Astrocyte (in vitro differentiated cells and primary cell): ENCODE data around the gene BICC1. TPM values are rescaled to one million over a fixed set of nuclear protein-coding genes. Genes with fewer than 3 reads are reported as not detected.

Experiments
- DNase-seq: peaks from one replicate; pipeline ENCODE4 v3.0.0-alpha.2; 2010; ENCODE audit warnings: low read depth
- FAIRE-seq: peaks from 2 replicates; lab custom pipeline; 2011; peaks lifted over from hg19 to GRCh38; lab: Jason Lieb, UNC
- H2AFZ ChIP-seq: 2 replicates; pipeline ENCODE4 v1.6.0; 2012; ENCODE audit warnings: low read depth, low read length, inconsistent platforms
- H3K27ac ChIP-seq: 2 replicates; pipeline ENCODE4 v1.5.1; 2011; ENCODE audit warnings: low read depth, low read length, inconsistent platforms
- H3K27me3 ChIP-seq: 2 replicates; pipeline ENCODE4 v1.6.0; 2011; ENCODE audit warnings: low read length, inconsistent platforms; ENCODE audit not compliant: insufficient read depth
- H3K36me3 ChIP-seq: 2 replicates; pipeline ENCODE4 v1.5.1; 2011; ENCODE audit warnings: low read length, inconsistent platforms; ENCODE audit not compliant: insufficient read depth
- H3K4me1 ChIP-seq: 2 replicates; pipeline ENCODE4 v1.5.1; 2011; ENCODE audit warnings: low read length, inconsistent platforms; ENCODE audit not compliant: insufficient read depth
- H3K4me2 ChIP-seq: 2 replicates; pipeline ENCODE4 v1.6.0; 2012; ENCODE audit warnings: low read length, inconsistent platforms
- H3K4me3 ChIP-seq: 2 replicates; pipeline ENCODE4 v1.5.1; 2011; ENCODE audit warnings: low read depth, mild to moderate bottlenecking, low read length, inconsistent platforms; ENCODE audit not compliant: insufficient read depth
- H3K79me2 ChIP-seq: 2 replicates; pipeline ENCODE4 v1.6.0; 2012; ENCODE audit warnings: mild to moderate bottlenecking, low read length, inconsistent platforms; ENCODE audit not compliant: insufficient read depth
- H3K9ac ChIP-seq: 2 replicates; pipeline ENCODE4 v1.6.0; 2012; ENCODE audit warnings: mild to moderate bottlenecking, low read length, inconsistent platforms
- H3K9me3 ChIP-seq: 2 replicates; pipeline ENCODE4 v1.5.1; 2012; ENCODE audit warnings: low read depth, mild to moderate bottlenecking, low read length, inconsistent platforms; ENCODE audit not compliant: insufficient read depth
- H4K20me1 ChIP-seq: 2 replicates; pipeline ENCODE4 v1.6.0; 2012; ENCODE audit warnings: low read length, inconsistent platforms; ENCODE audit not compliant: insufficient read depth
- H3K27ac Mint-ChIP-seq: one replicate; pipeline ENCODE4 v1.8.0; 2021; ENCODE audit warnings: mild to moderate bottlenecking, mixed read lengths; ENCODE audit not compliant: unreplicated experiment
- H3K27me3 Mint-ChIP-seq: one replicate; pipeline ENCODE4 v1.8.0; 2021; ENCODE audit warnings: low read depth, mixed read lengths; ENCODE audit not compliant: unreplicated experiment
- H3K36me3 Mint-ChIP-seq: one replicate; pipeline ENCODE4 v1.8.0; 2021; ENCODE audit warnings: low read depth, mixed read lengths; ENCODE audit not compliant: unreplicated experiment
- H3K4me1 Mint-ChIP-seq: one replicate; pipeline ENCODE4 v1.8.0; 2021; ENCODE audit warnings: low read depth, mixed read lengths; ENCODE audit not compliant: unreplicated experiment
- H3K4me3 Mint-ChIP-seq: one replicate; pipeline ENCODE4 v1.8.0; 2021; ENCODE audit warnings: mild to moderate bottlenecking, moderate library complexity, mixed read lengths; ENCODE audit not compliant: unreplicated experiment
- H3K9me3 Mint-ChIP-seq: one replicate; pipeline ENCODE4 v1.8.0; 2021; ENCODE audit warnings: mild to moderate bottlenecking, mixed read lengths; ENCODE audit not compliant: unreplicated experiment
- CTCF ChIP-seq: IDR thresholded peaks from 2 replicates; pipeline ENCODE4 v1.5.1; 2011; ENCODE audit warnings: low read depth, mild to moderate bottlenecking, inconsistent platforms, low read length, moderate library complexity; ENCODE audit not compliant: insufficient read depth
- EZH2 ChIP-seq: IDR thresholded peaks from 2 replicates; pipeline ENCODE4 v1.6.1; 2012; ENCODE audit warnings: mild to moderate bottlenecking, low read length, inconsistent platforms; ENCODE audit not compliant: insufficient read depth
- total RNA-seq: library from RNA; stranded (reverse); gene quantifications from 2 replicates; pipeline ENCODE4 v1.2.1, GENCODE V29; 2021

Gene BICC1
- total RNA-seq, 1 donor from 2014 or later, result 23.0 TPM

- peak; percentile 88 for DNase-seq
- H3K79me2 ChIP-seq, result peaks cover 34% of the 10 kb centered on the region
- H3K9me3 ChIP-seq, result no peaks in the 10 kb centered on the region
- FAIRE-seq, result no peak
- no peak for TF ChIP-seq CTCF
- no peak for TF ChIP-seq EZH2
- no peaks in the 10 kb centered on the region for H3K36me3 ChIP-seq
- no peak overlapping the region for H2AFZ ChIP-seq
- Mint-ChIP-seq H3K4me1 (peaks cover 16% of the 10 kb centered on the region), H3K27me3 (no peaks in the 10 kb centered on the region), H3K36me3 (no peaks in the 10 kb centered on the region), H3K4me3 (no peak overlapping the region), H3K27ac (peak overlapping the region; percentile 67), H3K9me3 (no peaks in the 10 kb centered on the region)
- peak overlapping the region; percentile 32 for H3K4me2 ChIP-seq
- H3K4me3 ChIP-seq, result no peak overlapping the region
- peak overlapping the region; percentile 59 for H3K27ac ChIP-seq
- peaks cover 4% of the 10 kb centered on the region for H3K4me1 ChIP-seq
- peak overlapping the region; percentile 25 for H3K9ac ChIP-seq
- no peaks in the 10 kb centered on the region for H3K27me3 ChIP-seq
- no peaks in the 10 kb centered on the region for H4K20me1 ChIP-seq
Measured at GRCh38 chr10:58743466-58744115, 230.9 kb downstream of the BICC1 start.

- H3K36me3 ChIP-seq, result no peaks in the 10 kb centered on the region
- Mint-ChIP-seq H3K36me3 (no peaks in the 10 kb centered on the region), H3K27me3 (no peaks in the 10 kb centered on the region), H3K4me1 (peaks cover 15% of the 10 kb centered on the region), H3K4me3 (no peak overlapping the region), H3K9me3 (no peaks in the 10 kb centered on the region), H3K27ac (no peak overlapping the region)
- no peaks in the 10 kb centered on the region for H3K27me3 ChIP-seq
- no peak overlapping the region for H3K9ac ChIP-seq
- H3K4me2 ChIP-seq, result no peak overlapping the region
- H3K79me2 ChIP-seq, result peaks cover 20% of the 10 kb centered on the region
- no peak overlapping the region for H2AFZ ChIP-seq
- DNase-seq (peak; percentile 58), FAIRE-seq (no peak)
- no peak overlapping the region for H3K27ac ChIP-seq
- H3K4me3 ChIP-seq, result no peak overlapping the region
- no peaks in the 10 kb centered on the region for H3K9me3 ChIP-seq
- TF ChIP-seq CTCF (no peak), EZH2 (no peak)
- H3K4me1 ChIP-seq, result no peaks in the 10 kb centered on the region
- H4K20me1 ChIP-seq, result peaks cover 3% of the 10 kb centered on the region
Measured at GRCh38 chr10:58746474-58747185, 234.0 kb downstream of the BICC1 start.

- Histone ChIP-seq H3K9me3 (no peaks in the 10 kb centered on the region), H3K9ac (no peak overlapping the region), H3K36me3 (no peaks in the 10 kb centered on the region), H3K79me2 (peaks cover 21% of the 10 kb centered on the region), H3K4me1 (no peaks in the 10 kb centered on the region), H4K20me1 (peaks cover 3% of the 10 kb centered on the region), H3K27me3 (no peaks in the 10 kb centered on the region), H3K4me2 (no peak overlapping the region), H2AFZ (no peak overlapping the region), H3K27ac (no peak overlapping the region), H3K4me3 (no peak overlapping the region)
- no peak for FAIRE-seq
- H3K36me3 Mint-ChIP-seq, result no peaks in the 10 kb centered on the region
- H3K4me1 Mint-ChIP-seq, result peaks cover 11% of the 10 kb centered on the region
- H3K27ac Mint-ChIP-seq, result no peak overlapping the region
- H3K4me3 Mint-ChIP-seq, result no peak overlapping the region
- TF ChIP-seq CTCF, result no peak
- TF ChIP-seq EZH2, result no peak
- no peak for DNase-seq
- no peaks in the 10 kb centered on the region for H3K27me3 Mint-ChIP-seq
- no peaks in the 10 kb centered on the region for H3K9me3 Mint-ChIP-seq
Measured at GRCh38 chr10:58747687-58748086, 235.0 kb downstream of the BICC1 start.
